GM19025 (cell line): ENCODE results near the gene SLC7A1.

Experiments
- ATAC-seq: cut with Tn5 transposase; IDR thresholded peaks from one replicate; pipeline ENCODE4 v1.9.1; 2021; ENCODE audit warnings: mild to moderate bottlenecking, low read depth, moderate library complexity; ENCODE audit not compliant: unreplicated experiment

SLC7A1 gene

DNA sequence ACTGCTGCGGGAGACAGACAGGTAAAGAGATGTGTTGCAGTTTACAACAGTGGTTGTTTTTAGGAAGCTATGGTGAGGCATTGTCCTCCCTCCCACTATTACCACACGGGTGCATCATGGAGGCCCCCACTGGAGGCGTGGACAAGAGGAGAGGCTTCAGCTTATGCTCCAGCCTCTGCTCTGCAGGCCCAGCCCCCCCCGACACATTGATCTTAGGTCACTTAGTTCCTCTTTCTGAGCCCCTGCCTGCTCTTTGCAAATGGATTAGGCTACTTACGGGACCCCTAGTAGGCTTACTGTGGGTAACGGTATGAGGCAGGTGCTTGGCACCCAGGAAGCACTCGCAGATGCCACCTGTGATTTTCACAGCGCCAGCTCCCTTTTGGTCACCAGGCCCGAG is 123.9 kb downstream of the SLC7A1 start:
- ATAC-seq, result no peak

- no peak for ATAC-seq
Observed at GRCh38 chr13:29465741-29466293, 129.7 kb downstream of the SLC7A1 start.

- ATAC-seq, result no peak
Observed at GRCh38 chr13:29464105-29464679, 131.3 kb downstream of the SLC7A1 start.

GRCh38 chr13:29459813-29460355 is 135.6 kb downstream of the SLC7A1 start:
- no peak for ATAC-seq
